Prostate gland (tissue), 2 donors: ENCODE results near the gene NHLH2.

Source experiments
- POLR2A ChIP-seq: fragments of 450-650 bp; IDR thresholded peaks from one replicate; pipeline ENCODE4 v1.6.1; 2016; ENCODE audit warnings: antibody characterized with exemption, mild to moderate bottlenecking
- POLR2AphosphoS5 ChIP-seq: sonication (generic); formaldehyde crosslinking; IDR thresholded peaks from one replicate; pipeline ENCODE4 v1.6.1; 2017; ENCODE audit warnings: antibody characterized with exemption
- TF ChIP-seq, protein P1 (sequence below), 4 experiments: fragments of 200-600 bp in 2 of 4; fragments of 450-650 bp in 2 of 4; sonication (generic) in 2 of 4; IDR thresholded peaks; 1 replicate in 3 of 4; 2 replicates in 1 of 4; pipeline ENCODE4 v1.5.1; 2016 to 2019; ENCODE audit warnings: antibody characterized with exemption in 4 of 4, mild to moderate bottlenecking in 2 of 4, moderate library complexity in 2 of 4

- TF ChIP-seq, protein P1, sequence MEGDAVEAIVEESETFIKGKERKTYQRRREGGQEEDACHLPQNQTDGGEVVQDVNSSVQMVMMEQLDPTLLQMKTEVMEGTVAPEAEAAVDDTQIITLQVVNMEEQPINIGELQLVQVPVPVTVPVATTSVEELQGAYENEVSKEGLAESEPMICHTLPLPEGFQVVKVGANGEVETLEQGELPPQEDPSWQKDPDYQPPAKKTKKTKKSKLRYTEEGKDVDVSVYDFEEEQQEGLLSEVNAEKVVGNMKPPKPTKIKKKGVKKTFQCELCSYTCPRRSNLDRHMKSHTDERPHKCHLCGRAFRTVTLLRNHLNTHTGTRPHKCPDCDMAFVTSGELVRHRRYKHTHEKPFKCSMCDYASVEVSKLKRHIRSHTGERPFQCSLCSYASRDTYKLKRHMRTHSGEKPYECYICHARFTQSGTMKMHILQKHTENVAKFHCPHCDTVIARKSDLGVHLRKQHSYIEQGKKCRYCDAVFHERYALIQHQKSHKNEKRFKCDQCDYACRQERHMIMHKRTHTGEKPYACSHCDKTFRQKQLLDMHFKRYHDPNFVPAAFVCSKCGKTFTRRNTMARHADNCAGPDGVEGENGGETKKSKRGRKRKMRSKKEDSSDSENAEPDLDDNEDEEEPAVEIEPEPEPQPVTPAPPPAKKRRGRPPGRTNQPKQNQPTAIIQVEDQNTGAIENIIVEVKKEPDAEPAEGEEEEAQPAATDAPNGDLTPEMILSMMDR (IDR thresholded peaks at IDR 0.05): no peak
- TF ChIP-seq POLR2A: no peak
- TF ChIP-seq POLR2AphosphoS5: no peak
Measured at GRCh38 chr1:115827452-115828044, 13.4 kb downstream of the NHLH2 start.
